Stimulated activated naive CD8-positive, alpha-beta T cell treated with anti-CD3 and anti-CD28 coated beads, Interleukin-15, amount 100 ng/mL, for 72 hours (primary cell): ENCODE results near the gene CCDC63.
A peak's percentile ranks its signal among the peaks of the same experiment; 100 is the strongest.

Source experiments
- ATAC-seq: fragments of 150-1000 bp; cut with Tn5 transposase; 2 replicates; pipeline ENCODE4 v1.10.0; 2021; ENCODE audit warnings: mild to moderate bottlenecking, moderate library complexity
- DNase-seq, 2 donors: peaks; one replicate each; pipeline ENCODE4 v3.0.0; 2021 to 2022
- H3K27ac Mint-ChIP-seq, 2 donors: one replicate each; pipeline ENCODE4 v1.8.0; 2022; ENCODE audit warnings: mild to moderate bottlenecking in 2 of 2, mixed read lengths in 2 of 2, moderate library complexity in 2 of 2
- H3K27me3 Mint-ChIP-seq: one replicate; pipeline ENCODE4 v1.8.0; 2022; ENCODE audit warnings: mixed read lengths
- H3K4me1 Mint-ChIP-seq: one replicate; pipeline ENCODE4 v1.8.0; 2022; ENCODE audit warnings: mild to moderate bottlenecking, mixed read lengths
- H3K4me3 Mint-ChIP-seq, 2 donors: one replicate each; pipeline ENCODE4 v1.8.0; 2022; ENCODE audit warnings: mild to moderate bottlenecking in 2 of 2, mixed read lengths in 2 of 2, moderate library complexity in 1 of 2
- H3K9me3 Mint-ChIP-seq, 2 donors: one replicate each; pipeline ENCODE4 v1.8.0; 2022; ENCODE audit warnings: mixed read lengths in 2 of 2

The CCDC63 gene

DNA sequence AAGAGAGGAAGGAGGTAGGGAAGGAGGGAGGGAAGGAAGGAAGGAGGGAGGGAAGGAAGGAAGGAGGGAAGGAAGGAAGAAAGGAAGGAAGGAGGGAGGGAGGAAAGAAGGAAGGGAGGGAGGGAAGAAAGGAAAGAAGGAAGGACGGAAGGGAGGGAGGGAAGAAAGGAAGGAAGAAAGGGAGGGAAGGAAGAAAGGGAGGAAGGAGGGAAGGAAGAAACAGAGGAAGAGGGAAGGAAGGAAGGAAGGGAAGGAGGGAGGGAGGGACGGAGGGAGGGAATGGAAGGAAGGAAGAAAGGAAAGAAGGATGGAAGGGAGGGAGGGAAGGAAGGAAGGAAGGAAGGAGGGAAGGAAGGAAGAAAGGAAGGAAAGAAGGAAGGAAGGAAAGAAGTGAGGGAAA is 22.4 kb upstream of the CCDC63 start:
- Mint-ChIP-seq H3K9me3 (peaks cover 0 to 7% of the 10 kb centered on the region in 2 donors), H3K4me1 (peaks cover 8% of the 10 kb centered on the region), H3K4me3 (no peak overlapping the region), H3K27me3 (peaks cover 37% of the 10 kb centered on the region), H3K27ac (no peak overlapping the region)
- no peak for DNase-seq
- ATAC-seq = no peak

- Mint-ChIP-seq H3K27me3 (peaks cover 29% of the 10 kb centered on the region), H3K4me3 (no peak overlapping the region), H3K27ac (peak overlapping the region in 1 of 2 donors; percentile 60), H3K4me1 (peaks cover 8% of the 10 kb centered on the region), H3K9me3 (peaks cover 0 to 7% of the 10 kb centered on the region in 2 donors)
- DNase-seq (no peak), ATAC-seq (no peak)
These were observed 21.3 kb upstream of the CCDC63 start for GRCh38 chr12:110825530-110825929.

DNA sequence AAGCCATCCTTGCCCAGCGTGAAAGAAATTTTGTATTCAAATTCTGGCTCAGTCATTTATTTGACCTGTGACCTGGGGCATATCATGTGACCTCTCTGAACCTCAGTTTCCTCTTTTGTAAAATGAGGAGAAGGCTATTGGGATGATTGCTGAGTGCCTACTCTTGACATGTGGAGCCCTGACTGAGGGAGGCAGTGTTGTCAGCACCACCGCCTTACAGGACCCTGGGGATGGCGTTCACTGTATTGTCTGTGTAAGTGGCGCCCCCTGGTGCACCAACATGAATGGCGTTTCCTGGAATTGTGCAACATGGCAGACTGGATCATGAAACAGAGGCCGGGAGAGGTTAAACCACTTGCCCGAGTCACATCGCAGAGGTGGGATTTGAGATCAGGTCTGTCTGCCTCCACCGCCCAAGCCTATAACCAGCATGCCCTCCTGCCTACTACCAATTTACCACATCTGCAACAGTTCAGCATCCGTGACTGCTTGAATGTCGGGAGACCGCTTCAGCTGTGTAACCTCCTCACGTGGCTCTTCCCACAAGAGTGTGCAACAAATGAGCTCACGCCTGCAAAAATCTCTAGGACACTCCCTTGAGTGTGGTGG is 20.1 kb upstream of the CCDC63 start:
- Mint-ChIP-seq H3K4me1 (peaks cover 8% of the 10 kb centered on the region), H3K4me3 (peak overlapping the region; percentile 67 to 77), H3K27me3 (peaks cover 27% of the 10 kb centered on the region), H3K9me3 (no peaks in the 10 kb centered on the region), H3K27ac (peak overlapping the region; percentile 59 to 70)
- DNase-seq = peak; percentile 83 to 88
- peak; percentile 99 for ATAC-seq

DNA sequence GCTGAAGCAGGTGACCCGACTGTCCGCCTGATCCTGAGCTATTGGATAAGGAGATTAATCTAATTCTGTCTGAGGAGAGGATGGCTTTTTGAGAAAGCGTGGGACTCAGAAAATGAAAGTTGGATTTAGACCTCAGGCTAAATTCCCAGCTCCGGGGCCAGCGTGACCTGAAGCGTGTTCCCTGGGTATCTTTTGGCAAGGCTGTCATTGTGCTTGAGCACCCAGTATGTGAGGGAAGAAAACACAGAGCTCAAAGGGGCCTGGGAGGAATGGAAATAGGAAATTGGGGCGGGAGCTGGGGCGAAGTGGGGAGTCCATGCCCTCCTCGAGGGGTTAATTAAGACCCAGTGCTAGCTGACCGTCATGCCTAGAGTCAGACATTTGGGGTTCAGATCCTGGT is 17.5 kb upstream of the CCDC63 start:
- Mint-ChIP-seq H3K27me3 (peaks cover 36% of the 10 kb centered on the region), H3K27ac (peak overlapping the region in 1 of 2 donors; percentile 48)
- DNase-seq = no peak

DNA sequence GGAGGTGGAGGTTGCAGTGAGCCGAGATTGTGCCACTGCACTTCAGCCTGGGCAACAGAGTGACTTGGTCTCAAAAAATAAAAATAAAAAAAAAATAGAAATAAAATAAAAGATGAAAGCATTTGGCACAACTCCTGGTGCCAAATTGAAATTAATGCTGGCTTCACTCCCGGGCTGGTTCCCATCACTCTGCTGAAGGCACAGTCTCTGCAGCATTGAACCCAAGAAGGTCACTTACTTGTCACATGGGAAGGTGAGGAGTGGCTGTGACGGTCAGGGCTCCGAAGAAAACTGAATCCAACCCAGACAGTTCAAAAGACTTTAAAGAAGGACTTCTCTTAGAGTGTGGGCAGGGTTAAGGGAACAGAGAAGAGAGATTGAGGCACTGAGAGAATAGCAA is 10.5 kb upstream of the CCDC63 start:
- no peak for DNase-seq
- Mint-ChIP-seq H3K9me3 (no peaks in the 10 kb centered on the region), H3K27ac (no peak overlapping the region), H3K27me3 (peaks cover 23% of the 10 kb centered on the region), H3K4me3 (no peak overlapping the region), H3K4me1 (no peaks in the 10 kb centered on the region)
- ATAC-seq = no peak

More for the DNA sequence above, 17.5 kb upstream of the CCDC63 start:
- Mint-ChIP-seq H3K4me1 (peaks cover 8% of the 10 kb centered on the region), H3K4me3 (no peak overlapping the region), H3K9me3 (no peaks in the 10 kb centered on the region)
- no peak for ATAC-seq

DNA sequence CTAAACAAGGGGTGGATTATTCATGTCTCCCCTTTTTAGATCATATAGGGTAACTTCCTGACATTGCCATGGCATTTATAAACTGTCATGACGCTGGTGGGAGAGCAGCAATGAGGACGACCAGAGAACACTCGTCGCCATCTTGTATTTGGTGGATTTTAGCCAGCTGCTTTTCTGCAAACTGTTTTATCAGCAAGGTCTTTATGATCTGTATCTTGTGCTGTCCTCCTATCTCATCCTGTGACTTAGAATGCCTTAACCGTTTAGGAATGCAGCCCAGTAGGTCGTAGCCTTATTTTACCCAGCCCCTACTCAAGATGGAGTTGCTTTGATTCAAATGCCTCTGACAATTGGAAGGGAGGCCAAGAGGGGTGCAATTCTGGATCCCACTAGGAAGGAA is 5.8 kb upstream of the CCDC63 start:
- DNase-seq = no peak
- no peak for ATAC-seq
- Mint-ChIP-seq H3K27ac (no peak overlapping the region), H3K4me3 (no peak overlapping the region), H3K9me3 (no peaks in the 10 kb centered on the region), H3K27me3 (peaks cover 21% of the 10 kb centered on the region), H3K4me1 (no peaks in the 10 kb centered on the region)

DNA sequence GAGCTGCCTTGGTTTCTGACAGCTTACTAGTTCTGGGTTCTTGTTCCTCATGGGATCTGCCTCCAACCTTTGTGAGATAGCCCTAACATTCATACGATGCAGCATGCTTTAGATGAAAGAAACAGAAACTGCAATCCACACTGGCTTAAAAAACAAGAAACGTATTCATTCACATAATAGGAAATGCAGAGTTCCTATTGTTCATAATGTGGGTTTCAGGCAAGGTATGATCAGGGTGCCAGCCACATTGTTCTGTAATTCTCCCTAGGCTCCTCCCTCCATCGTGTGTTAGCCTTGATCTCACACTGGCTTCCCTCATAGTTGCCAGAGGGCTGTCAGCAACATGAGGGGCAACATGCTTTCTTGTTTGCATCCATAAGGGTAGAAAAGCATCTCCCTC is 2.7 kb upstream of the CCDC63 start:
- no peak for ATAC-seq
- no peak for DNase-seq
- Mint-ChIP-seq H3K4me3 (no peak overlapping the region), H3K9me3 (no peaks in the 10 kb centered on the region), H3K27me3 (peaks cover 50% of the 10 kb centered on the region), H3K27ac (no peak overlapping the region), H3K4me1 (peaks cover 10% of the 10 kb centered on the region)

GRCh38 chr12:110844551-110845338 is 2.0 kb upstream of the CCDC63 start:
- no peak overlapping the region for H3K4me3 Mint-ChIP-seq
- H3K9me3 Mint-ChIP-seq = no peaks in the 10 kb centered on the region
- peaks cover 13% of the 10 kb centered on the region for H3K4me1 Mint-ChIP-seq
- ATAC-seq (no peak), DNase-seq (no peak)
- H3K27ac Mint-ChIP-seq = no peak overlapping the region
- peaks cover 50% of the 10 kb centered on the region for H3K27me3 Mint-ChIP-seq

GRCh38 chr12:110845339-110845682 is 1.5 kb upstream of the CCDC63 start:
- no peak for ATAC-seq
- H3K4me3 Mint-ChIP-seq = no peak overlapping the region
- peaks cover 56% of the 10 kb centered on the region for H3K27me3 Mint-ChIP-seq
- peaks cover 17% of the 10 kb centered on the region for H3K4me1 Mint-ChIP-seq
- no peaks in the 10 kb centered on the region for H3K9me3 Mint-ChIP-seq
- no peak for DNase-seq
- H3K27ac Mint-ChIP-seq = no peak overlapping the region

DNA sequence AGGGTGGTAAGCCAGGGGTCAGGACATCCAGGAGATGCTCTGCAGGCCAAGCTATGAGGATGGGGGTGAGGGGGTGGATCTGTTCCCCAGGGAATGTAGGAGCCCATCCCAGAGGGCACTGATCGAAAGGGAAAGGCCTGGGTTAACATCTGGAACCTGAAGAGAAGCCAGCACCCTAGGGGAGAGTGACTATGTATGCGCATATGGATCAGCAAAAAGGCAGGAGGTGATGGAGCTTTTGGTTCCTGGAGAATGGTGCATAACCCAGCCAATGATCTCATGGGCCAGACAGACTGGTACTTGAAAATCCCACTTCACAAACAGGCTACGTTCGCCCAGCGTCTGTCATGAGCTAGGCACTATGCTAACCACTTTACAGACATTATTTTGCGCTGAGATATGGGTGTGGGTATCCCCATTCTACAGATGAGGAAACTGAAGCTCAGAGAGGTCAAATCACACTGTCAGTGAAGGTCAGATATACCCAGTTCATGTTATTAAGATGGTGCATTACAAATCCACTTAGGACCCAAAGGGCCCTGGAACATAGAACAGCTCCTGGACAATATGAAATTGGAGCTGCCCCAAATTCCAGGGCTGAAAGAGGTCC is 1.6 kb downstream of the CCDC63 start:
- DNase-seq = no peak
- peaks cover 72% of the 10 kb centered on the region for H3K27me3 Mint-ChIP-seq
- no peak for ATAC-seq
- no peaks in the 10 kb centered on the region for H3K9me3 Mint-ChIP-seq
- no peak overlapping the region for H3K27ac Mint-ChIP-seq
- H3K4me1 Mint-ChIP-seq = peaks cover 17% of the 10 kb centered on the region
- H3K4me3 Mint-ChIP-seq = no peak overlapping the region

- no peaks in the 10 kb centered on the region for H3K9me3 Mint-ChIP-seq
- H3K4me3 Mint-ChIP-seq = no peak overlapping the region
- H3K27me3 Mint-ChIP-seq = peaks cover 64% of the 10 kb centered on the region
- peaks cover 17% of the 10 kb centered on the region for H3K4me1 Mint-ChIP-seq
- no peak overlapping the region for H3K27ac Mint-ChIP-seq
- no peak for DNase-seq
- no peak for ATAC-seq
These were observed 2.4 kb downstream of the CCDC63 start for GRCh38 chr12:110849221-110849620.

DNA sequence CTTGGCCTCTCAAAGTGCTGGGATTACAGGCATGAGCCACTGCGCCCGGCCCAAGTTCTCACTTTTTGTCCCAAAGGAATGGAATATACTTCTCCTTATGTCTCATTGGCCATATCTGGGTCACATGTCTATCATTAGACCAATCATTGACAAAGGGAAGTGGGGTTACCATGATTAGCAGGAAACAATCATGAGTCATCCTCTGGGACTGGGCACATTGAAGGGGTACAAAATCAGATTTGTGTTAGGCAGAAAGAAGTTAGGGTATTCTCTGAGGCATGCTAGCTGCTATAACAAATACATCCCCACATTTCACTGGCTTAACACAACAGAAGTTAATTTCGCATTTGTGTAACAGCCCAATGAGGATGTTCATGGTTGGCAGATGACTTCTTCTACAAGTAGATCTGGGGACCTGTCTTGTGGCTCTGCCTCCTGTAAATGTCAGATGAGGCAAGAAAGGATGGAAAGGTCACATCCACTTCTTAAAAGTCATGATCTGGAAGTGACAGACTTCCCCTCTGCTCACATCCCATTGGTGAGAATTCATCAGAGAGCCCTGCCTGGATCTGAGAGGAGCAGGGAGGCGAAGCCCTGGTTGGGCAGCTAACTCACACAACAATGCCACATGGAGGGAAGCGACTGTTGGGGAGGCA is 3.1 kb downstream of the CCDC63 start:
- Mint-ChIP-seq H3K9me3 (no peaks in the 10 kb centered on the region), H3K27me3 (peaks cover 57% of the 10 kb centered on the region), H3K4me3 (no peak overlapping the region), H3K4me1 (peaks cover 17% of the 10 kb centered on the region), H3K27ac (no peak overlapping the region)
- DNase-seq = no peak
- ATAC-seq = no peak

DNA sequence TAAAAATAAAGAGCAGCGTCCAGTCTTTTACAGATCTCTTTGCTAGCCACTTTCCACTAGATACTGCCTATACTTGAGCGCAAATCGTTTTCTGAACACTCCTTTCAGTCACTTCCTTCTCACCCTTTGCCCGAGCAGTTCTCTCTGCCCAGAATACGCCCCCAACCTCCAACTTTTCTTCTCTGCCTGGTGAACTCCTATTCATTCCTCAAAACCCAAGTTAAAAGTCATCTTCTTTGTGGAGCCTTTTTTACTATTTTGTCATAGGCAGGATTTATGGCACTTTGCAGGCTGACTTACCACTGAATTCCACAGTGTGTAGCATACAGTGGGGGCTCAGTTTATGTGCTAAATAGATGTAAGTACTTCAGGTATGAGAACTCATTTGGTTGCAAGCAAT is 4.0 kb downstream of the CCDC63 start:
- peaks cover 51% of the 10 kb centered on the region for H3K27me3 Mint-ChIP-seq

DNA sequence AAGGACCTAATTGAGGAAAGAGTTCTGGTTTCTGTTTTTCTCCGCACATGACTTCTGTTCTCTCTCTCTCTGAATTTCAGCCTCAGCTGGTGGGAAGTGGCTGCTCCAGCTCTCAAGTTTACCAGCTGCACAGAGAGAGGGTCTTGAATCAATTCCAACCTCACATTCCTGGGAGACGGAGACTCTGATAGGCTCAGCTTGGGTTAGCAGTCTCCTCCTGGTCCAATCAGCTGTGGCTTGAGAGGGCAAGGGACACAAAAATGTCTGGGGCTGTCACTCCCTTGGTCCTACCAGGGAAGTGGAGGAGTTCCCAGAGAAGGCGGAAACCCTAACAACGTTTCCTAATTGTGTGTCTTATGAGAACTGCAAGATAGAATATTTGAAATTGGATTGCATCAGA is 7.0 kb downstream of the CCDC63 start:
- peak overlapping the region in 1 of 2 donors; percentile 19 for H3K27ac Mint-ChIP-seq
- no peaks in the 10 kb centered on the region for H3K9me3 Mint-ChIP-seq
- peaks cover 7% of the 10 kb centered on the region for H3K4me1 Mint-ChIP-seq
- H3K27me3 Mint-ChIP-seq = peaks cover 24% of the 10 kb centered on the region
- H3K4me3 Mint-ChIP-seq = no peak overlapping the region
- no peak for ATAC-seq
- DNase-seq = no peak

More for the DNA sequence above, 4.0 kb downstream of the CCDC63 start:
- no peak overlapping the region for H3K4me3 Mint-ChIP-seq
- H3K27ac Mint-ChIP-seq = no peak overlapping the region
- DNase-seq (no peak), ATAC-seq (no peak)
- H3K4me1 Mint-ChIP-seq = peaks cover 17% of the 10 kb centered on the region
- H3K9me3 Mint-ChIP-seq = no peaks in the 10 kb centered on the region

GRCh38 chr12:110856542-110856941 is 9.8 kb downstream of the CCDC63 start:
- Mint-ChIP-seq H3K4me3 (no peak overlapping the region), H3K27ac (no peak overlapping the region), H3K4me1 (peaks cover 10% of the 10 kb centered on the region), H3K27me3 (peaks cover 5% of the 10 kb centered on the region), H3K9me3 (no peaks in the 10 kb centered on the region)
- ATAC-seq = no peak
- no peak for DNase-seq

- no peaks in the 10 kb centered on the region for H3K9me3 Mint-ChIP-seq
- peaks cover 10% of the 10 kb centered on the region for H3K4me1 Mint-ChIP-seq
- H3K4me3 Mint-ChIP-seq = no peak overlapping the region
- ATAC-seq = no peak
- H3K27me3 Mint-ChIP-seq = no peaks in the 10 kb centered on the region
- DNase-seq = no peak
- H3K27ac Mint-ChIP-seq = no peak overlapping the region
These were observed 10.7 kb downstream of the CCDC63 start for GRCh38 chr12:110857528-110857927.
